ENCODE data around the gene ANKRD29.
"Not testable (repeated sequence)": the region's sequence is repeated elsewhere in the genome, so short reads cannot be mapped to it uniquely, and the experiment has no call there.

Gene ANKRD29

DNA sequence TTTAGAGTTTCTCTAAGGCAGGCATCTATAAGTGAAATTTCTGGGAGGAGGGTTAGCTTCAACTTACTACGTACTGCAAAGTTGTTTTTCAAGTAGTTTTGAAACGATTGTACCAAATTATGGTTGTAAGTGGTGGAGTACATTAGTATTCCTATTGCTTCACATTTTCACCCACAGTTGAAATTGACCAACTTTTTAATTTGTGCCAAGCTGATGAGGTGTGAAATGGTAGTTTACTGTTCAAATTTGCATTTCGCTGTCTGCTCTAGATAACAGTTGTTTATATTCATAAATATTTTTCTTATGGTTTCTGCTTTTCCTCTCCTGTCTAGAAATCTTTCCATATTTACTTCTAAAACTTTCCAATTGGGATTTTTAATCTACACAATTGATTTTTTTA lies 95.0 kb downstream of the ANKRD29 start:
- no peak for DNase-seq (ENCODE audit: low read depth)
- no peak overlapping the region for H3K4me3 ChIP-seq (ENCODE audit: low read depth, low read length)
- TF ChIP-seq POLR2A (IDR thresholded peaks at IDR 0.05; ENCODE audit: extremely low read depth, insufficient read length) (no peak), MYC (IDR thresholded peaks at IDR 0.05; ENCODE audit: low read depth, low read length) (no peak)
- TF ChIP-seq, protein P1, sequence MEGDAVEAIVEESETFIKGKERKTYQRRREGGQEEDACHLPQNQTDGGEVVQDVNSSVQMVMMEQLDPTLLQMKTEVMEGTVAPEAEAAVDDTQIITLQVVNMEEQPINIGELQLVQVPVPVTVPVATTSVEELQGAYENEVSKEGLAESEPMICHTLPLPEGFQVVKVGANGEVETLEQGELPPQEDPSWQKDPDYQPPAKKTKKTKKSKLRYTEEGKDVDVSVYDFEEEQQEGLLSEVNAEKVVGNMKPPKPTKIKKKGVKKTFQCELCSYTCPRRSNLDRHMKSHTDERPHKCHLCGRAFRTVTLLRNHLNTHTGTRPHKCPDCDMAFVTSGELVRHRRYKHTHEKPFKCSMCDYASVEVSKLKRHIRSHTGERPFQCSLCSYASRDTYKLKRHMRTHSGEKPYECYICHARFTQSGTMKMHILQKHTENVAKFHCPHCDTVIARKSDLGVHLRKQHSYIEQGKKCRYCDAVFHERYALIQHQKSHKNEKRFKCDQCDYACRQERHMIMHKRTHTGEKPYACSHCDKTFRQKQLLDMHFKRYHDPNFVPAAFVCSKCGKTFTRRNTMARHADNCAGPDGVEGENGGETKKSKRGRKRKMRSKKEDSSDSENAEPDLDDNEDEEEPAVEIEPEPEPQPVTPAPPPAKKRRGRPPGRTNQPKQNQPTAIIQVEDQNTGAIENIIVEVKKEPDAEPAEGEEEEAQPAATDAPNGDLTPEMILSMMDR (IDR thresholded peaks at IDR 0.05; ENCODE audit: low read depth, low read length), result no peak
- TF ChIP-seq, protein P2, sequence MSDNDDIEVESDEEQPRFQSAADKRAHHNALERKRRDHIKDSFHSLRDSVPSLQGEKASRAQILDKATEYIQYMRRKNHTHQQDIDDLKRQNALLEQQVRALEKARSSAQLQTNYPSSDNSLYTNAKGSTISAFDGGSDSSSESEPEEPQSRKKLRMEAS (IDR thresholded peaks at IDR 0.05; ENCODE audit: low read depth, low read length), result no peak

DNA sequence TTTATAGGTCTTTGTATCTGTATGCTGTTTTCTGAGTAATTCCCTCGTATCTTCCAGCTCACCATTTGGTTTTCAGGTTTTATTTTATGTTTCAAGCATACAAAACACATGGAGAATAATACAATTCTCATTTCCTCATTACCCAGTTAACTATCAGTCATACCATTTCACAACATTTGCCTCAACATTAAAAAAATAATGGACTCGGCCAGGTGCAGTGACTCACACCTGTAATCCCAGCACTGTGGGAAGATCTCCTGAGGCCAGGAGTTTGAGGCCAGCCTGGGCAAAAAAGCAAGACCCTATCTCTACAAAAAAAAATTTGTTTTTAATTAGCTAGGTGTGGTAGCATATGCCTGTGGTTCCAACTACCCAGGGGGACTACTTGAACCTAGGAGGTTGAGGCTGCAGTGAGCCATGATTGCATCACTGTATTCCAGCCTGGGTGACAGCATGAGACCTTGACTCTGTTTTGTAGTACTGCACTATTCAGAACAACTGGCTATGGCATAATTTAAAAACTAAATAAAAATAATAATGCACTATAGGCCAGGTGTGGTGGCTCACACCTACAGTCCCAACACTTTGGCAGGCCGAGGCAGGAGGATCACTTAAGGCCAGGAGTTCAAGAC lies 96.7 kb downstream of the ANKRD29 start:
- DNase-seq (ENCODE audit: low read depth), result no peak
- TF ChIP-seq POLR2A (IDR thresholded peaks at IDR 0.05; ENCODE audit: extremely low read depth, insufficient read length) (no peak), MYC (IDR thresholded peaks at IDR 0.05; ENCODE audit: low read depth, low read length) (no peak)
- TF ChIP-seq, protein P1 (IDR thresholded peaks at IDR 0.05; ENCODE audit: low read depth, low read length), result no peak
- TF ChIP-seq, protein P2 (IDR thresholded peaks at IDR 0.05; ENCODE audit: low read depth, low read length), result no peak
- no peak overlapping the region for H3K4me3 ChIP-seq (ENCODE audit: low read depth, low read length)

DNA sequence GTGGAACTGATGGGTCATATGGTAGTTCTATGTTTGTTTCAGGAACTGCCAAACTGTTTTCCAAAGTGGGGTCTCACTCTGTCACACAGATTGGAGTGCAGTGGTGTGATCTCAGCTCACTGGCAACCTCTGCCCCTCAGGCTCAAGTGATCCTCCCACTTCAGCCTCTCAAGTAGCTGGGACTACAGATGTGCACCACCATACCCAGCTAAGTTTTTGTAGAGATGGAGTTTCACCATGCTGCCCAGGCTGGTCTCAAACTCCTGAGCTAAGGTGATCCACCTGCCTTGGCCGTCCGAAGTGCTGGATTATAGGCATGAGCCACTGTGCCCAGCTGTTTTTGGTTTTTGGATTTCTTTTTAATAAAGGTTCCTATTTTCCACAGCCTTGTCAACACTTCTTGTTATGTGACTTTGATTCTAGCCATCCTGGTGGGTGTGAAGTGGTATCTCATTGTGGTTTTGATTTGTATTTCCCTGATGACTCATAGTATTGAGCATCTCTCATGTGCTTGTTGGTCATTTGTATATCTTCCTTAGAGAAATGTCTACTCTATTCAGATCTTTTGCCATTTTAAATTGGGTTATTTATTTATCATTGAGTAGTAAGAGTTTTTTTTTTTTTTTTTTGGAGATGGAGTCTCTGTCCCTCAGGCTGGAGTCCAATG lies 99.2 kb downstream of the ANKRD29 start:
- no peak overlapping the region for H3K4me3 ChIP-seq (ENCODE audit: low read depth, low read length)
- no peak for DNase-seq (ENCODE audit: low read depth)
- TF ChIP-seq, protein P2 (IDR thresholded peaks at IDR 0.05; ENCODE audit: low read depth, low read length), result no peak
- TF ChIP-seq MYC (IDR thresholded peaks at IDR 0.05; ENCODE audit: low read depth, low read length), result no peak
- TF ChIP-seq POLR2A (IDR thresholded peaks at IDR 0.05; ENCODE audit: extremely low read depth, insufficient read length), result no peak
- TF ChIP-seq, protein P1 (IDR thresholded peaks at IDR 0.05; ENCODE audit: low read depth, low read length), result no peak

DNA sequence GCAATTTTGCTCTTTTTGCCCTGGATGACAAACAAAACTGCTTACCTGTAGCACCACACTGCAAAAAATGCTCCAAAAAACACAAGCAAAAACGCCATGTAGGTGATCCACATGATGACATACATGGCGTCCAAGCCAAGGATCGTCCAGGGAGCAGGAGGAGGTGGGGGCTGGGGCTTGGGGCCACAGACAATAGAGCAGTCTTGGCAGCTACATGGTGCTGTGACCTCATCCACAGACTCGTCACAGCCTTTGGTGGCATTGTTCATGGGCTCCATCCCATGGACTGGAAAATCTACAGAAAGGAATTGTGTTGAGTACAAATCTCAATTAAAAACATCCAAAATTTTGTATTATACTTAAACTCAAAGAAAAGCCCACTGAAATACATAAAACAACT lies 102.5 kb downstream of the ANKRD29 start:
- DNase-seq (ENCODE audit: low read depth), result no peak
- TF ChIP-seq MYC (IDR thresholded peaks at IDR 0.05; ENCODE audit: low read depth, low read length), result no peak
- TF ChIP-seq, protein P2 (IDR thresholded peaks at IDR 0.05; ENCODE audit: low read depth, low read length), result no peak
- no peak for TF ChIP-seq POLR2A (IDR thresholded peaks at IDR 0.05; ENCODE audit: extremely low read depth, insufficient read length)
- TF ChIP-seq, protein P1 (IDR thresholded peaks at IDR 0.05; ENCODE audit: low read depth, low read length), result no peak
- no peak overlapping the region for H3K4me3 ChIP-seq (ENCODE audit: low read depth, low read length)

DNA sequence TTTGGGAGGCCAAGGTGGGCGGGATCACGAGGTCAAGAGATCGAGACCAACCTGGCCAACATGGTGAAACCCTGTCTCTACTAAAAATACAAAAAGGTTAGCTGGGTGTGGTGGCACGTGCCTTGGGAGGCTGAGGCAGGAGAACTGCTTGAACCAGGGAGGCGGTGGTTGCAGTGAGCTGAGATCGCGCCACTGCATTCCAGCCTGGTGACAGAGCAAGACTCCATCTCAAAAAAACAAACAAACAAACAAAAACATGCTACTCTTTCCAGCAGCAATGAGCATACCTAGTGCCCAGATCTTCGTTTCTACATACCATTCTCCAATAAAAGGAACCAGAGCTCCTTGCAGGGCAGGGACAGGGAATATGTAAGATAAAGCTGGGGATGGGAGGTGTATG lies 105.2 kb downstream of the ANKRD29 start:
- DNase-seq (ENCODE audit: low read depth); H3K4me3 ChIP-seq (ENCODE audit: low read depth, low read length): not testable (repeated sequence)

DNA sequence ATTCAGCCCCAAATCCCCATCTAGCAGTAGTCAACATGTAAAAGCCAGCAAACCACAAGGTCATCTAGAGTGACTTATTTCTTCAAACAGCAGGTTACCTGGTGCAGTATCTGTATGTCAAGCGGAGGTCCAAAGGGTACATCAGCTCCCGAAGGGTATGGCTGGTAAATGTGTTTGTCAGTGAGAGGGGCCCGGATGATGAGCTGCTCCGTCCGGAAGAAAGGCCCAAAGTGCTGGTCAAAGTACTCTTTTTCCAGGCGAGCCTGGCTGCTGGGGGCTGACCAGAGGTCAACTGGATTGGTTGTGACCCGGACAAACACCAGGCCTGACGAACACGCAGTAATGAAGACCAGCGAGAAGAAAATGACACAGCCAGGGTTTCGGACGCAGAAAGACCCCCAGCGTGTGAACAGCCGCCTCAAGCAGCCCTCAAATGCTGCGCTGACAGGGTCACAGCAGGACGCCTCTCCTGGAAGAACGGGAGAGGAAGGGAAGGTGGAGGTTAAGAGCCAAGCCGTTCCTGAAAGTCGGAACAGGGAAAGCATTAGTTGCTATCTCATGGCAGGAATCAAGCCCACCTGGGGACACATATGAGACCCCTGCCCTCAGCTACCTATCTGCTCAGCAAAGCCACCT lies 106.4 kb downstream of the ANKRD29 start:
- no peak overlapping the region for H3K4me3 ChIP-seq (ENCODE audit: low read depth, low read length)
- TF ChIP-seq MYC (IDR thresholded peaks at IDR 0.05; ENCODE audit: low read depth, low read length) (no peak), POLR2A (IDR thresholded peaks at IDR 0.05; ENCODE audit: extremely low read depth, insufficient read length) (no peak)
- TF ChIP-seq, protein P2 (IDR thresholded peaks at IDR 0.05; ENCODE audit: low read depth, low read length), result no peak
- TF ChIP-seq, protein P1 (IDR thresholded peaks at IDR 0.05; ENCODE audit: low read depth, low read length), result no peak
- no peak for DNase-seq (ENCODE audit: low read depth)
